Activated CD8-positive, alpha-beta memory T cell treated with anti-CD3 and anti-CD28 coated beads for 24 hours (primary cell): ENCODE results near the gene NRCAM.
"Not testable (repeated sequence)": the region's sequence is repeated elsewhere in the genome, so short reads cannot be mapped to it uniquely, and the experiment has no call there.

Source experiments
- DNase-seq: peaks from one replicate; pipeline ENCODE4 v3.0.0-alpha.2; 2020

Gene NRCAM

GRCh38 chr7:108303332-108303731 lies 152.9 kb downstream of the NRCAM start:
- DNase-seq, result no peak

DNA sequence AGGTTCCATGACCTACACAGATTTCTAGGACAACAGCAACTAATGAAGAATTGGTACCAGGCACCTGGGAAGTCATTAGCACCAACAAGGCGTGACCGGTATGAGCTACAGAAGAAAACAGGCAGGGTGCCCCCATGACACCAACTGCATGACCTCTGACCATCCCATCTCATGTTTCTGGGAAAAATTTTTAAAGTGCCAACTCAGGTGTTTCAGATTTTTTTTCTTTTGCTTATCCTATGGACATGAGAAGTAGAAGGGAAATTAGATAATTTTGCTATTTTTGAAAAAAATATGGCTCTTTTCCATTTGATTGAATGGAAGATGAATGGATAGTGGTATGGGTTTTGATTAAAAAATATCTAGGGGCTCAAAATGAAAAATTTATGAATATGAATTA lies 154.8 kb downstream of the NRCAM start:
- no peak for DNase-seq

DNA sequence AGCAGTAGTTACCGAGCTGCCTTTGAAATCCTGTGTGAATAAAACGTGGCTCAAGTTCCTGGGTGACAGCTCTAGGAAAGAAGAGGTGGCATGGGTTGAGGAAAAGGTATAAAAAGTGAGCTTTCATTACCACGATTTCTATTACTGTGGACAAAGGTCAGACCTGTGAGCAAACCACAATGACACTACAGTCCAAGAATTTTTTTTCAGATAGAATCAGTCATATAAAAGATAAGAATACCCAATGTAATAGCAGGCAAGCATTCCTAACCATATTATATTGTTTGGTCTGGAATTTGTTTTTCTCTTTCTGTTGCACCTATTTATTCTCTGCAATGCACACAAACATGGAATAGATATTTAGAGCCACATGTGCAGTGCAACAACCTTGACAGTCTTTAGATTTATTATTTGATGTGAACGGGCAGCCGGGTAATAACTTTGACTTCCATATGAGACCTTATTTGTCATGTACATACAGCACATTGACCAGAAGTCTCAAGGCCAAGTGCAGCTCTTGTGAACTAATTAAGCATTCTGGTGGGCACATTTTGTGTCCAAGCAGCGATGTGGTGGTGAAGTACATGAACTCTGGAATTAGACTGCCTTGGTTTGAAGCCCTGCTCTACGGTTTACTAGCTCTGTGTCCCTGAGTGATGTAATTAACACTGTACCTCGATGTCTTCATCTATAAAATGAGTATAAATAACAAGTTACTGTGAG lies 156.8 kb downstream of the NRCAM start:
- no peak for DNase-seq

DNA sequence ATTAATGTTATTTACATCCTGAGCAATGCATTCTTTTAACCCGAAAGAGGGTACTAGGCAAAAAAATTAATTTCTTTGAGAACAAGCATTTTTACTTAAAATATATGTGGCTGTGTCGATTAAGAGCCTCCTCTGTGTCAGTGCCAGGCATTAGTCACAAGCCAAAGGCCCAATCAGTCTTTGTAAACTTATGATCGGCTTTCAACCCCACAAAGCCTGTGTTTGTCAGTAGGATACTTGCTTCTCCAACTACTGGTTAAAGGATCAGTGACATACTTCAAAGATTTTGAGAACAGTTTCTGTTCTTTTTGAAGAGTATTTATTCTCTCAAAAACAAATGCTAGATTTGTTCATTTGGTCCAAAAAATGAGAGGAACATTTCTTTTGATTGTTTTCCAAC lies 159.3 kb downstream of the NRCAM start:
- no peak for DNase-seq

- no peak for DNase-seq
Measured at GRCh38 chr7:108294595-108294994, 161.6 kb downstream of the NRCAM start.

DNA sequence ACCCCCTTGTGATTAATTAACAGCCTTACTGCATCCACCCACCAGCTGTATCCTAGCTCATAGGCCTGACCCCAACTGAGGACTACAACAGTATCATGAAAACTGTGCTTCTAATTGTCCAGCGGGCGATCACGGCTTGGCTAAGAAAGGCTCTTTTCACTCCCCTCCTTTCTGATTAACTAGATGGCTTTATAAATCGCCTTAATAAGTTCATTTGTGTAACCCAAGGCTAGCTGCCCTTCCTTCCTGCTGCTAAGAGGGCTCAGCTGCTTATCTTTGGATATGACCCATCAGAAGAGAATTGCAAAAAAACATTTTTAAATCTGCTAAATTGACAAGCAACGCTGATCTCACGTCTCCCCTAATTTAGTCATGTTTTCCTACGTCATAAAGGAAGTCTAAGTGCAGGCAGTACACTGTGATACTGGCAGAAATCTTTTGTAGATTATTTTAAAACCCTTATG lies 163.1 kb downstream of the NRCAM start:
- DNase-seq, result no peak

GRCh38 chr7:108292541-108292940 lies 163.7 kb downstream of the NRCAM start:
- DNase-seq, result no peak

GRCh38 chr7:108291791-108292440 lies 164.3 kb downstream of the NRCAM start:
- DNase-seq, result no peak

GRCh38 chr7:108291152-108291508 lies 165.1 kb downstream of the NRCAM start:
- no peak for DNase-seq

GRCh38 chr7:108290459-108291151 lies 165.6 kb downstream of the NRCAM start:
- no peak for DNase-seq

DNA sequence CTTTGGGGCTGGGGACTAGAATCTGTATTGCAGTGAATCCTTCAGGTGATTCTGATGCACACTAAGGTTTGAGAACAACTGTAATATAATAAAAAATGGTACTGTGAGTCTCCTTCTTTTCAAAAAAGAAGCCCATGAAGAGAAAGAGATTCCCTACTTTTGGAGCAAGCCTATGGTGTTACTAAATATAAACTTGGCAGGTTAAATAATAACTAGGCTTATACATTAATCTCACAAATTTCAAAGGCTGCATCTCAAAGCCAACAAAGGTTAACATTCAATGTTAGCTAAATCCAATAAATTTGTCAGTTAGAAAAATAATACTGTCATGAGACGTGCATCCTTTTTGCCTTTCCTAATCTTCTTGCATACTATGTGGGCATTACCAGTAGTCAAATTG lies 166.4 kb downstream of the NRCAM start:
- no peak for DNase-seq

DNA sequence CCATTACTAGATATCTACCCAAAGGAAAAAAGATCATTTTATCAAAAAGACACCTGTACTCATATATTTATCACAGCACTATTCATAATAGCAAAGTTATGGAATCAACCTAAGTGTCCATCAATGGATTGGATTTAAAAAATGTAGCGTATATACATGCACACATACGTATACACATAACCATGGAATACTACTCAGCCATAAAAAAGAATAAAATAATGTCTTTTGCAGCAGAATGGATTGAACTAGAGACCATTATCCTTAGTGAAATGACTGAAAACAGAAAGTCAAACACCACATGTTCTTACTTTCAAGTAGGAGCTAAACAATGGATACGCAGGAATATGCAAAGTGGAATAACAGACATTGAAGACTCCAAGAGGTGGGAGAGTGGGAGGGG lies 168.4 kb downstream of the NRCAM start:
- no peak for DNase-seq

DNA sequence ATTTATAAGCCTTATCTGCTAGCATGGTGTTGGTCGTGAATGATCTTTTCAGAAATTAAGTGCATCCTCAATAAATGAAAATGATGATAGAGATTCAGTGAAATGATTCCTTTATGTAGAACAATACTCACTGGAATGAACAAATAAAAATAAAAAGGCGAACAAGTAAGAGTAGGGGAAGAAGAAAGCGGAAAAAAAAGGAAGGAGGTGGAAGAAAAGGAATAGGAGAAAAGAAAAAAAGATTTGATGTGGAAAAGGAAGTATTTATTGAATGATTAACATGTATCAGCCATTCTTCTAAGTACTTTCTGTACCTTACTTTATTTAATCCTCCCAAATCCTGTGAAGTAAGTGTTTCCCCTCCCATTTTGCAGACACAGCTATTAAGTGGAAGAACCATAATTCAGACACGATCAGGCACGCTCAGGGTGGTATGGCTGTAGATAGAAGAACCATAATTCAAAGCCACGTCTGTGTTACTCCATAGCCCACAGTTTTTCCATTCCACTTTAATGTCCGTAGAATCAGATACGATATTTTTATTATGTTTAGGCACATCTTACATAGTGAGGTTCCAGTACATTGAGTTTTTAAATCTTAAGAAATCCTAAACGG lies 169.8 kb downstream of the NRCAM start:
- DNase-seq, result no peak

GRCh38 chr7:108285778-108286177 lies 170.5 kb downstream of the NRCAM start:
- no peak for DNase-seq

- DNase-seq, result no peak
Measured at GRCh38 chr7:108285003-108285368, 171.2 kb downstream of the NRCAM start.

GRCh38 chr7:108284349-108285002 lies 171.8 kb downstream of the NRCAM start:
- no peak for DNase-seq

DNA sequence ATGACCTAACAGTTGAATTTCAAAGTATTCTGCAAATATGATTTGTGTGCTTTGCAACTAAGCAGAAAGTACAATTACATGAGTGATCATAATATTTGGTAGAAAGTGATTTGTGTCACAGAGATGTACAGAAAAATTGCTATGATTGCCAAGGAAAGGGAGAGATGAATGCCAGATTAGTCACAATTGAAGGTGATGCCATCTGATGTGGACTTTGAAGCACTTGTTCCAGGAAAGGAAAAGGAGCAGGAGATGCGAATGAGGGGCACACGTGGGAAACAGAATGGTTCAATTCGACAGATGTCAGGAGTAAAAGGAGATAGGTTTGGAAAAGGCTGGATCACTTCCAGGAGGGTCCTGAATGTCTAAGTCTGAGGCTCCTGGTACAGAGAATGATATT lies 173.0 kb downstream of the NRCAM start:
- DNase-seq, result no peak

DNA sequence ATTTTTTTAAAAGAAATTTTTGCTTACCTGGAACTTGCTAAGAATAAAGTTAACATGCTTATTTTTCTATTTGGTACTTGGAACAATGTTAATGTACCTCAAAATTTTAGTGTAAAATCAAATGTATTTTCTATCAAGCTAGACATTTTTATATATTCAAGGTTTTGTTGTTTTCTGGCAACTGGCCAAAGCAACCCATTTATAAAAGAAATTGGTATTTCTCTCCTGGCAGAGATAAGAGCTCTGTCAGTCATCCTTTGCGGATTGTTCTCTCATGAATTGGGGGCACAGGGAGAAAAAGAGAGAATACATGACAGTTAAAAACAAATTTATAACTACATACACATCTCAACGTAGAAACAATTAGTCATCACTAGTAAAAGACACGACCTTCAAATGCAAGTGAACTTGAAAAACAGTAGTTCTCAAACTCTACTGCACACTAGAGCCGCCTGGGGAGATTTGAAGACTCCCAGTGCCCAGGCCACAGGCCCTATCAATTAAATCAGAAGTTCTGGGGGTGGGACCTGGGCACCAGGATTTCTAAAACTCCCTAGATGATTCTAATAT lies 173.7 kb downstream of the NRCAM start:
- no peak for DNase-seq

DNA sequence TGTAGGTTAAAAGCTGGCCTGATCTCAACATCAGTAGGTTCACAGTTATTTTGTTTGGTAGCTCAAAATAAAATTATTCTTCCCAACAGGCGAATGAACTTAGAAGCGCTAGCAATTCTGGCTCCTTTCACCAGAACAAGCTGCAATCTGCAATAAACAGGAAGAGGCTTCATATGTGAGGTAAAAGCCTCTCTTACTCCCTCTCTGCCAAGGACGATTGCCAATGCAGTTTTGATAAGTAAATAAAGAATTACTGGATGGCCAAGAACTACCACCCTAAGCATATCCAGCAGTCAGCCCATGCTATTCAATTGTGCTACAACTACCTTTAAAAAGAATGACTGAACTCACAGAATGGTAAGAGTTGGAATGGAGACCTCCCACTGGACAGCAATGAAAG lies 176.1 kb downstream of the NRCAM start:
- no peak for DNase-seq

DNA sequence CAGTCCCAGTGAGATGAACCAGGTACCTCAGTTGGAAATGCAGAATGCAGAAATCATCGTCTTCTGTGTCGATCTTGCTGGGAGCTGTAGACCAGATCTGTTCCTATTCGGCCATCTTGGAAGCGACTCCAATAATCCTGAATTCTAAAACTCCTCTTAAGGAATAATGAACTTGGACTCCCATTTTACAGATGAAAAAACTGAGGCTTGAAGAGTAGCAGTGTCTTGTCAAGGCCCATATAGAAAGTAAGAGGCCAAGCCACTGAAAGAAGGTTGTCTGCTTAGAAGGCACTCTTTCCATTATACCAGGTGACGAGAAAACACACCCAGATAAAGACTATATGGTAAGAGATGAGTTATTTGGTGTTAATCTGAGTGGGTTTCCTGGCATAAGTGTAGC lies 177.5 kb downstream of the NRCAM start:
- no peak for DNase-seq

DNA sequence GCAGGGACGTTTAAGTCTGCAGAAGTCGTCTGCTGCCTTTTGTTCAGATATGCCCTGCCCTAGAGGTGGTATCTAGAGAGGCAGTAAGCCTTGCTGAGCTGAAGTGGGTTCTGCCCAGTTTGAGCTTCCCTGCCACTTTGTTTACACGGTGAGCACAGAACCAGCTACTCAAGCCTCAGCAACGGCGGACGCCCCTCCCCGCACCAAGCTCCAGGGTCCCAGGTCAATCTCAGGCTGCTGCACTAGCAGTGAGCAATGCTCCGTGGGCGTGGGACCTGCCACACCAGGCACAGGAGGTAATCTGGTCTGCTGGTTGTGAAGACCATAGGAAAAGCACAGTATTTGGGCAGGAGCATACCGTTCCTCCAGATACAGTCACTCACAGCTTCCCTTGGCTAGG lies 178.0 kb downstream of the NRCAM start:
- DNase-seq, result no peak

DNA sequence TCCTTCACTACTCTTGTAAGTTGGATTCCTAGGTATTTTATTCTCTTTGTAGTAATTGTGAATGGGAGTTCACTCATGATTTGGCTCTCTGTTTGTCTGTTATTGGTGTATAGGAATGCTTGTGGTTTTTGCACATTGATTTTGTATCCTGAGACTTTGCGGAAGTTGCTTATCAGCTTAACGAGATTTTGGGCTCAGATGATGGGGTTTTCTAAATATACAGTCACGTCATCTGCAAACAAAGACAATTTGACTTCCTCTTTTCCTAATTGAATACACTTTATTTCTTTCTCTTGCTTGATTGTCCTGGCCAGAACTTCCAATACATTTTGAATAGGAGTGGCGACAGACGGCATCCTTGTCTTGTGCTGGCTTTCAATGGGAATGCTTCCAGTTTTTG lies 181.8 kb downstream of the NRCAM start:
- DNase-seq, result not testable (repeated sequence)

- not testable (repeated sequence) for DNase-seq
Measured at GRCh38 chr7:108272891-108273290, 183.3 kb downstream of the NRCAM start.
